SK-N-SH treated with all-trans-retinoic acid at 6 μM for 48 hours (cell line): ENCODE results near the gene FAM234A.

ENCODE experiments used
- ARNTL ChIP-seq: fragments of 450-650 bp; formaldehyde crosslinking; IDR thresholded peaks from 2 replicates; pipeline ENCODE4 v1.5.0; 2020; ENCODE audit warnings: low read depth, mild to moderate bottlenecking, moderate library complexity, borderline replicate concordance
- CSDC2 ChIP-seq: fragments of 250-450 bp; sonication (Bioruptor Pico); IDR thresholded peaks from 2 replicates; pipeline ENCODE4 v1.5.0; 2020; ENCODE audit warnings: mild to moderate bottlenecking, moderate library complexity
- OSR1 ChIP-seq: fragments of 250-450 bp; sonication (Bioruptor Pico); IDR thresholded peaks from 2 replicates; pipeline ENCODE4 v1.8.0; 2022; ENCODE audit warnings: moderate library complexity, mild to moderate bottlenecking, inconsistent platforms
- PPARA ChIP-seq: fragments of 250-450 bp; sonication (Bioruptor Pico); IDR thresholded peaks from 2 replicates; pipeline ENCODE4 v1.5.0; 2020; ENCODE audit warnings: mild to moderate bottlenecking, borderline replicate concordance
- ZFP3 ChIP-seq: fragments of 250-450 bp; sonication (Bioruptor Pico); IDR thresholded peaks from 2 replicates; pipeline ENCODE4 v1.5.0; 2020; ENCODE audit warnings: mild to moderate bottlenecking, moderate library complexity

GRCh38 chr16:187330-187729 is 47.3 kb upstream of the FAM234A start:
- TF ChIP-seq CSDC2 (CRISPR knock-in tag) (no peak), ARNTL (no peak), ZFP3 (CRISPR knock-in tag) (no peak), OSR1 (CRISPR knock-in tag) (no peak), PPARA (no peak)
